ENCODE data around the gene SDCCAG8.
"Not testable (repeated sequence)": the region's sequence is repeated elsewhere in the genome, so short reads cannot be mapped to it uniquely, and the experiment has no call there.

The SDCCAG8 gene

DNA sequence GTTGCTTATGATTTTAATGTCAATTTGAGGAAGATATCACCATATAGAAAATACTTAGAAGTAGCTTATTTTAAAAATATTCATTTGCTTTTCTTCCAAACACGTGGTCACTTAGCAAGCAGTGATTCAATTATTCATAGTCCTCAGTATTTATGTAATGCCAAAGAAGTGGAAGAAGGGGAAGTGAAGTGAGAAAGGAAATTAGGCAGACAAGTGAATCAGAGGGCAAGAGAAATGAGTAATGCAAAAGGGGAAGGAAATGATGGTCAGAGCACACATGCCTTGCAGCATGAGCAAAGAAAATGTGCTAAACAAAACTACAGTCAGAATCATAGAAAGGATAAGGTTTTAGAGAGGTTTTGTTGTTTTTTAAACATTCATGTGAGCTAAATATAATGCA lies 31.8 kb downstream of the SDCCAG8 start:
- no peak for DNase-seq

DNA sequence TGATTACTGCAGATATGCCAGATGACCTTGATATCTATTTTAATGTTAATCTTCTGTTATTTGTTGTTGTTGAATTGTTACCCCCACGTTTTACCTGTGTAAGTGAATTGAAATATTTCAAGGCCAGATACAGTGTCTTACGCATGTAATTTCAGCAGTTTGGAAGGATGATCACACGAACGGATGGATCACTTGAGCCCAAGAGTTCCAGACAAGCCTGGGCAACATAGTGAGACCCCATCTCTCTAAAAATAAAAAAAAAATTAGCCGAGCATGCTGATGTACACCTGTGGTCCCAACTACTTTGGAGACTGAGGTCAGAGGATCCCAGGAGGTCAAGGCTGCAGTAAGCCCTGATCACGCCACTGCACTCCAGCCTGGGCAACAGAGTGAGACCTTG lies 32.2 kb downstream of the SDCCAG8 start:
- DNase-seq: no peak

DNA sequence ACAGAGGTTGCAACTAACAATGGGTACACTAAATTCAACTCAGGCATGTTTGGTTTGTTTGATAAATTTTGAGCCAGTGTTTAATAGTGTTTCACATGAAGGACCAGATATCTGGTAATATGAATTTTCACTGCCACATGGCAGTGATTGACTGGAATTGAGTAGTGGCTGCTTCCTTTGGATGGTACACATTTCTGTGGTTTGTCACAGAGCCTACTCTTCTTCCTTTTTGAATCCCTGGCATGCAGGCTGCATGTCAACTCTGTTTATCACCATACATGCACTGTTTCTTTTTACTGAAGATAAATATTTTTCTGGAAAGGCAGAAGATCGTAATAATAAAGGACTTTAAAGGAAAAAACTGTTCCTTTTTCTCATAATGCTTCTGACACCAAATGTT lies 35.5 kb downstream of the SDCCAG8 start:
- DNase-seq: no peak

DNA sequence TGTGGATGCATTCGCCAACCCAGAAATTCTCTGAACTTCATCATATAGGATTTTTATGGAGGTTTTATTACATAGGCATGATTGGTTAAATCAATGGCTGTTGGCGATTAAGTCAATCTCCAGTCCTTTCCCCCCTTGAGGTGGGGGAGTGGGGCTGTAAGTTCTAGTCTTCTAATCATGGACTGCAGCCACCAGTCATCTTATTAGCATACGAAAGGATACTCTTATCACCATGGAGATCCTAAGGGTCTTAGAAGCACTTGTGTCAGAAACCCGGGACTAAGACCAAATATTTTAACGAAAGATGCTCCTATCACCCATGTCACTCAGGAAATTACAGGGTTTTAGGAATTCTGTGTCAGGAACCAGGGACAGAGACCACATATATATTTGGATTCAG lies 36.3 kb downstream of the SDCCAG8 start:
- DNase-seq: no peak

DNA sequence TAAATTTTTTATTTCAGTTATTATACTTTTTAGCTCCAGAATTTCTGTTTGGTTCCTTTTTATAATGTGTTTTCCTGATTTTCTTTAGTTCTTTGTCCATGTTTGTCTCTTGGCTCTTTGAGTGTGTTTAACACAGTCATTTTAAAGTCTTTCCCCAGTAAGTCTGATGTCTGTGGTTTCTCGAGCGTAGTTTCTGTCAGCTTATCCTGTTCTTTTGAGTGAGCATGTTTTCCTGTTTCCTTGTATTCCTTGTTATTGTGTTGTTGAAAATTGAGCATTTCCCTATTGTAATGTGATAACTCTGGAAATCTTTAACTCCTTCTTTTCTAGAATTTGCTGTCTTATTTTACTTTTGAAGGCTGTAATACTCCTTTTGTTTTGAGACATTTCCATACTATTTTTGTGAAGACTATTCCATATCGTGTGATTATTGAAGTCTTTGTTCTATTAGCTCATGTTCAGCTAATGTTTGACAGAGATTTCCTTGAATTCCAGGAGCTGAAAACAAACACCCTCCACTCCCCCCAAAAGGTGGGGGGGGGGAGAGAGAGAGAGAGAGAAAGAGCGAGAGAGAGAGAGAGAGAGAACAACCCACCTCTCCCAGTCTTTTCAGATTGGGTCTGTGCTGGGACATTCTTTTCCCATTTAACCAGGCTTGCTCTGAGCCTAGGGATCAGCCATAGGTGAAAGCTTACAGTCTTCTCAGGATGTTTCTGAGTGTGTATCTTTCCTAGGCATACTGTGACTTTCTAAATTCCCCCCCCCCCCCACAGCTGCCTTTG lies 38.3 kb downstream of the SDCCAG8 start:
- no peak for DNase-seq

DNA sequence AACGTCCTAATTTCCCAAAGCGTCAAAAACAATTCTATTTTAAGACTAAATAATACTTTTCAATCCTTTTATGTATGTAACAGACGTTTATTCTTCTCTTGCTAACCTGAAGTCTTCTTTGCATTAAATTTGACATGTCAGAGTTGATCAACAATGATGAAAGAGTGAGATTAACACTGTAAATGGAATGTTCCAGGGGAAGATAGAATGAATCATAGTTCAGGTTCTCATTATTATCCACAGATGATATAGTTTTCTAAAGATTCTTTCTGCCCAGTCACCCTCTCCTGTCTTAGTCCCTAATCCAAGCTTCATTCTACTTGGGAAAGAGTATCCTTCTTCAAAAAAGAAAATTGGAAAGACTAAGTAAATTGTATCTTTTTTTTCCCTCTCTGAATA lies 38.9 kb downstream of the SDCCAG8 start:
- DNase-seq: no peak

DNA sequence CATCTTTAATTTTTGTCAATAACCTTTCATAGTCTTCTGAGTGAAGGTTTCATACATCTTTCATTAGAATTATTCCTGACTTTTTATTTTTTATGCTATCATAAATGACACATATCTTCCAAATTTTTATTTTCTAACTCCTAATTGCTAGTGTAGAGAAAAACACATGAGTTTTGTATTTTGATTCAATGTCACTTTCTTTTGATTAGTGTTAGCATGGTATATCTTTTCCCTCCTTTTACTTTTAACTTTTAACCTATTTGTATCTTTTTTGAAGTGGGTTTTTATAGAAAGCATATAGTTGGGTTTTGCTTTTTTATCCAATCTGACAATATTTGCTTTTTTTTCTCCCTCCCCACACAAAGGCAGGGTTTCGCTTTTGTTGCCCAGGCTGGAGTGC lies 43.2 kb downstream of the SDCCAG8 start:
- DNase-seq: no peak

DNA sequence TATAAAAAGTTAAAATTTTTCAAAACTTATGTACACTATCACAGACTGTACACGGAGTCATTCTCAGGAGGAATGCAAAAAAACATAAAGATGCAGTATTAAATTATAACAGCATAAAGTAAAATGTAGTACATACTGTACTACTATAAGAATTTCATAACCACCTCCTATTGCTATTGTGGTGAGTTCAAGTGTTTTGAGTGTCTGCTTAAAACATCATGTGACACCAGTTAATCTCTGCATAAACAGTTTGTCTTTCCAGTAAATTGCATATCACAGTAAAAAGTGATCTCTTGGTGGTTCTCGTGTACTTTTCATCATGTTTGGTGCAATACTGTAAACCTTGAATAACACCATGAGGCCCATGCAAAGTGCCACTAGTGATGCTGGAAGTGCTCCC lies 45.2 kb downstream of the SDCCAG8 start:
- DNase-seq: no peak

DNA sequence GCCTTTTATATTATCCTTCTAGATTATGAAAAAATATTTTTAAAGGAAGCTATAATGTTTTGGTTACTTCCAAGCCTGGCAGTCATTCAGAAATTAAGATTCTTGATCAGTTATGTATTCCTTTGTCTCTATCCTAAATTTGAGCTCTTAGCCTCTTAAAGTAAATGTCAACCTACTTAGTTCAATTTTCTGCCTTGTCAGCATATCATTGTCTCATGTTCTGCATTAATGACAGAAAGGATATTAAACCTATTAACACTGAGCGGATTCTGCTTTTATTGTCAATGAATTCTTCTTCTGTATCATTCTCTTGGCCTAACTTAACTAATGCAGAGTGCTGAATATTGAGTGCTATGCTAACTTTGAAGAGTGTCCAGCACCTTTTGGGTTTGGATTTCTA lies 56.0 kb downstream of the SDCCAG8 start:
- DNase-seq: no peak

DNA sequence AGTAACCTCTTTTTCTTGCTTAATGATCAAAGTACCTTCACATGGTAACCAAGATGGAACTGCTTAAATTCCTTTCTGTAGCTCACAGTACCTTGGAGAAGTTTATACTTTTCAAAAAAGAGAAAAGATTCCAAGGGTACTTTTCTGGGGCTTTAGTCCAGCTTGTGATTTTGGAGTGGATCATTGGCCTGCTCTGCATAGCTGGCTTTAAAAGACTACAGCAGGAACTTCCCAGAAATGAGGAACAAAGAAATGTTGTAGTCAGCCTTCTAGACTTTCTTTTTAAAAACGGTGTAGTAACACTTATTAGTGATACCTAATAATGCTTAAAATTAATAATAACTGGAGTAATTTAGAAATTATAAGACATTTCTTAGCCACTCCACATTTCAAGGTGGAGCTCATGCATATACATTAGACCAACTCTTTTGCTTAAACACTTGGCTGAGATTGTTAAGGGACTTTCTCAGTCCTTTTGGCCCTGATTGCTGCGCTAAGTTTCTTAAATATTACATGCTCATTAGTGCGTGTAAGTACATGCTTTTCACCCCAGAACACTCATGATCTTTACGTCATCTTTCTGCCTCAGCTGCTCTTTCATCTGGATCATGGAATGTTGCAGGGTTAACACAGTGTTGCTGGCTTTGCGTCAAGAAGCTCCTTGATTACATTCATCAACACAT lies 57.3 kb downstream of the SDCCAG8 start:
- no peak for DNase-seq

DNA sequence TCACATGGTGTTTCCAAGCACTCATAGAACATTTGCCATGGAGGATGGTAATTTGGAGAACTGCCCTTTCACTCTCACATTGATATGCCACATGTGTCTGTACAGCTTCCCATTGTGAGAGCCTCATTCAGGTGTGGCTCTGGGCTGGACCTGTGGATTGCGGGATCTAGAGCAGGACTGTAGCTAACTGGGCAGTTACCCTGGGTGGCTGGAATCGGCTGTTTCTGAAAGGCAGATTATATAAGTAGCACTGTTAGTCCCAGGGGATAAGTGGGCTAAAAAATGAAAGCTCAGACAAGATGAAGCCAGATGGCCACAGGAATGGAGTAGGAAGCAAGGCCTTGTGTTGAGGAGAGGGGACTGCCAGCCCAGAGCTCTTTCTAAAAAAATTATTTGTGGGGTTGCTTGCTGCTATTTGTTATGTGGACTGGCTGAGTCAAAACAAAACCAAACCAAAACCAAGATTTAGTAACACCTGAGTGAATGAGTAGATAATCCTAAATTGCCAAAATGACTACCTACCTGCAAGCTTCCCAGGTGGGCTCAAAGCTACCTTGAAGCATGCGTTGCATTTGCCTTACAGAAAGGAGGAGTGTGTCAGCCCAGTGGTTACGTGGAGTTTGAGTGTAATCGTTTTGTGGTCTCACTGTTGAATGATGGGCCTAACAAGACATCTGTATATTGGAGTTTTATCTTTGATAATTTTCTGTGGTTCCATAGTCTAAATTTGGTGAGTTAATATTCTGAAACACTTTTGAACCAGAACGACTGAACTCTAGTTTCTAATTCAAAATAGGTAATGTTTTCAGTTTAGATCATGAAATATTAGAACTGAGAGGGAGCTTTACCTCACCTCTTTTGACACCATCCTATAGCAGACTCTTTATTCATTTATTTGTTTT lies 58.0 kb downstream of the SDCCAG8 start:
- no peak for DNase-seq

DNA sequence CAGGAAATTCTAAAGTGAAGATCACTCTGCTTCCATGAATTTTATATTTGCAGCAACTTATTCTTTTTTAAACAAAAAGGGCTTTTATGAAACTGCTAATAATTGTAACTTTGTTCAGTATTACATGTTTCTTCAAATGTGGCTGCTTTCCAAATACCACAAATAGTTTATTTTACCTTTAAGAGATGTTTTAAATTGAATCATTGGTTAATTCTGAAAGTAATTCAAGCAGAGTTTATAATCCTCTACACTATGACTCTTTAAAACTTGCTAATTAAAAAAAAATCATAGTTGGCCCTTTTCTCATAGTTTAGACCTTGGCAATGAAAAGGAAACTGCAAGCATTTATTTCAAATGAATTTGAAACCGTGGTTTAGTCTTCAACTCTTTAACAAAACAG lies 59.6 kb downstream of the SDCCAG8 start:
- DNase-seq: no peak

DNA sequence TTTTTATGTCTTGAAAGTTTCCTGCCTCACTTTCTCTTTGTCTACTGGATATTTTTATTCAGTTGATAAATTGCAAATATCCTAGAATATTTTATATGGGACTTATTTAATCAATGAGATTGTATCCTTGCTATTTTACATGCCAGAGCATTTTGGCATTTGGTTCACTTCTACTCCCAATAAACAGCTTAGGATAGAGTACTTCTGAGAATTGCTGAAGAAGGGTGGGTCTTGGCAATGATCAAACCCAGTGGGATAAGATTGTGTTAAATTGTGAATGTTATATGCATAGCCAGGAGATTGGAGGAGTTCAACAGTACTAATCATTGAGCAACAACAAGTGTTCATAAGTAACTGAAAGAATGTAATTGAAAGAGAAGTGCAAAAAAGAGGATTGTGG lies 60.1 kb downstream of the SDCCAG8 start:
- DNase-seq: no peak

DNA sequence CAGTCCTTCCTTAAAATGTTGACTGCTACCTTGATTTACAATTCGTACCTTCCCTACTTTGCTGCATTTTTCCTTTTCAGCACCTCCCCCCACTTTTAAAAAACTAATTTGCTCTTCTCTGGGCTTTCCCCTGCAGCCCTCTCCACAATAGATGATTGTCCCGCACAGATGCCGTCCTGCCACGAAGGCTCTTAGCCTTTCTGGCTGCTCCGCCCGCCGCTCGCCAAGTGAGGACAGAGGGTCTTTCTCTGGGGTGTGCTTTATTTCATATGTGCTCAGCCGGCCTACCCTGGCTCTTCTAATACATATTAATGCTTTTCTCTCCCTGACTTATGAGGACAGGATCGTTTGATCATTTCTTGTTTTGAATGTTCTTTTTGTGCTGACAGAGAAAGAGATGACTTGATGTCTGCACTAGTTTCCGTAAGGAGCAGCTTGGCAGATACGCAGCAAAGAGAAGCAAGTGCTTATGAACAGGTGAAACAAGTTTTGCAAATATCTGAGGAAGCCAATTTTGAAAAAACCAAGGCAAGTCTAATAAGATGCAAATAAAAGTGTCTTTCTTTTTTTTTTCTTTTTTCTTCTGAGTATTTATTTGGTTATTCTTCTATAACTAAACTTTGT lies 60.6 kb downstream of the SDCCAG8 start:
- no peak for DNase-seq

DNA sequence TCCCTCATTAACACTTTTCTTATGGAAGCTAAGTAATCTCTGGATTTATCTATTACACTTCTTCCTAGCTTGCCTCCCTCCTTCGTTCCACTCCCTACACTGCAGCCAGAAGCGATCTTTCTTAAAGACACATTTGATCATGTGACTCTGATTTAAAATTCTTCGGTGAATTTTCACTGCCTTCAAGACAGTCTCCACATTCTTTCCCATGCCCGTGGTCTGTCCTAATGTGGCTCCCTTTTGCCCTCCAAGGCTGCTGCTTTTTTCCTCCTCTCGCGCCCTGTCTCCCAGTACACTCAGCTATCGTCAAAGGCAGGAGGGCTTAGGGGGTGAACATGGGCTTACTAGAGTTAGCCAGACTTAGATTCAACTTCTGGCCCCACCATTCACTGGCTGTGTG lies 64.4 kb downstream of the SDCCAG8 start:
- no peak for DNase-seq

DNA sequence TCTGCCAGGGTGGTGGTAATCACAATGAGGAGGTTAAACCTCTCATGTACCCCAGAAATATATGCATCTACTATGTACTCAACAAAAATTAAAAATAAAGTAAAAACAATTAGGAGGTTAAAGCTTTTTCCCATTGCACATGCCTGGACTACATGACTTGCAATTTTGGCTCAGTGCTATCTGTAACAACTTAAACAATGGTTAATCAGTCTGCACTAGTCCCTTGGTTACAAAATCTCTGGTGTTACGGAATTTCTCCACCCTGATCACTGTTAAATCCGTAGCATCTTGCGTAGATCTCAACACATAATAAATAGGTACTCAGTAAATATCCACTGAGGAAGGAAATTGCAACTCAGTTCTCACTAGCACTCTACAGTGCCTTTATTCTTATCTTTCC lies 66.5 kb downstream of the SDCCAG8 start:
- no peak for DNase-seq

DNA sequence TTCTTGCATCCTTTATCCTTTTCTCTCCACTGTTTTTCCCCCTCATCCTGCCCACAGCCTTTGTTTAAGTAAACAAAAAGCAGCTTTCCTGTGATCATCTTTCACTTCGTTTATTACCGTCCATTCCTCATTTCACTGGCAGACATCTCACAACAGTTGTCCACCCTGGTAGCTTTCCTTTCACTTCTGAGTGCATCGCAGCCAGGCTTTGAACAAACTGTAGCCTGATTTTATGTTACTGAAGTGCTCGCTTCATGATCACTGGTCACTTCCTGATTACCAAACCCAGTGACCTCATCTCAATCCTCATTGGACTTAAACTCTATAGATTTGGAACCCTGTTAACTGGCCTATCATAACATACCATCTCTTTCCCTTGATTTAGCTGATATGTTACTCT lies 67.7 kb downstream of the SDCCAG8 start:
- DNase-seq: no peak

DNA sequence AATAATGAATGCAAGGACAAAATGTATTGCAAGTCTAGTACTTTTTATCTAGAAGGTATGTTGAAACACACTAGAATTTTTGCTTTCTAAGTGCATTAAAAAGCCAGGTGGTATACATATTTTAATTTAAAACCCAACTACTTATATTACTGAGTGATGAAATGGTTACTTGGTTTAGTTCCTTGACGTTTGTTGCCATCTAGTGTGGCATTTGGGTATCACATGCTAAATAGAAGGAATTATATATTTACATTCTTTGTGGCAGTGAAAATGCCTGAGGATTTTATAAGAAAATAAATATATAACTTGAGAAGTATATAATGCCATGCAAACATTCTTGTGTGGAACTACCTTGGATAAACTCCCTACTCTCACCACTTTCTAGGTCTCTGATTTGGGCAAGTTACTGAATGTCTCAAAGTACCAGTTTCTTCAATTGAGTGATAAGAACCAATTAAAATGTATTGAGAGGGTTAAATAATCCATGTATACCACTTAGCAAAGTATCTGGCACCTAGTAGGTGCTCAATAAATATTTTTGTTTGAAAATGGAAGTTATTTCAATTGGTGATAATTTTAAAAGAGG lies 69.6 kb downstream of the SDCCAG8 start:
- DNase-seq: peak; percentile 11

DNA sequence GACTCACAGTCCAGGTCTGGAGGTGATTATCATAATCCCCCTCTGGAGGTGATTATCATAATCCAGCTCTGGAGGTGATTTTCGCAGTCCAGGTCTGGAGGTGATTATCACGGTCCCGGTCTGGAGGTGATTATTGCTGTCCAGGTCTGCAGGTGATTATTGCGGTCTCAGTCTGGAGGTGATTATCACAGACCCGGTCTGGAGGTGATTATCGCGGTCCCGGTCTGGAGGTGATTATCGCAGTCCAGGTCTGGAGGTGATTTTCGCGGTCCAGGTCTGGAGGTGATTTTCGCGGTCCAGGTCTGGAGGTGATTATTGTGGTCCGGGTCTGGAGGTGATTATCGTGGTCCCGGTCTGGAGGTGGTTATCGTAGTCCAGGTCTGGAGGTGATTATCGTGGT lies 76.6 kb downstream of the SDCCAG8 start:
- DNase-seq: no peak

DNA sequence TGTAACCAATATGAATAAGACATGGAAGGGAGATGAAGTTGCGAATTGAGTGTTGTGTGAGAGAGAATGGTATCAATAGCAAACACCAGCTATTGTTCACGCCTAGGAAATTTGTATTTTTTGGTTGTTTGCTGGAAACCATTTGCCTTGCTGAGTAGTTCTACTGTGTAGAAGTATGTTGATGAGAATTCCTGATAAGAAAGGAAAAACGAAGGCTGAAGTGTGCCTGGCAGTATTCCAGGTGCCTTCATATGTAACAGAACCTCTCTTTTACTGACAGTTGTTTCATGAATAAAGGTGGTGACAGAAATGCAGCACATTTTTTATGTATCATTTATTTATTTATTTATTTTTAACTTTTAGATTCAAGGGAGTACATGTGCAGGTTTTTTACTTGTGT lies 79.5 kb downstream of the SDCCAG8 start:
- no peak for DNase-seq

DNA sequence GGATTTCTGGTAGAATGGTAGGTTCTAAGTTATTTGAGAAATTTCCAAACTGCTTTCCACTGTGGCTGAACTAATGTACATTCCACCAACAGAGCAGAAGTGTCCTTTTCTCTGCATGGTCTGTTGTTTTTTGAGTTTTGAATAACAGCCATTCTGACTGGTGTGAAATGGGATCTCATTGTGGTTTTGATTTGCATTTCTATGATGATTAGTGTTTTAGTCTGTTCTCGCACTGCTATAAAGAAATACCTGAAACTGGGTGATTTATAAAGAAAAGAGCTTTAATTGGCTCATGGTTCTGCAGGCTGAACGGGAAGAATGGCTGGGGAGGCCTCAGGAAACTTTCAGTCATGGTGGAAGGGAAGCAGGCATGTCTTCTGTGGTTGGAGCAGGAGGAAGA lies 80.3 kb downstream of the SDCCAG8 start:
- DNase-seq: no peak

DNA sequence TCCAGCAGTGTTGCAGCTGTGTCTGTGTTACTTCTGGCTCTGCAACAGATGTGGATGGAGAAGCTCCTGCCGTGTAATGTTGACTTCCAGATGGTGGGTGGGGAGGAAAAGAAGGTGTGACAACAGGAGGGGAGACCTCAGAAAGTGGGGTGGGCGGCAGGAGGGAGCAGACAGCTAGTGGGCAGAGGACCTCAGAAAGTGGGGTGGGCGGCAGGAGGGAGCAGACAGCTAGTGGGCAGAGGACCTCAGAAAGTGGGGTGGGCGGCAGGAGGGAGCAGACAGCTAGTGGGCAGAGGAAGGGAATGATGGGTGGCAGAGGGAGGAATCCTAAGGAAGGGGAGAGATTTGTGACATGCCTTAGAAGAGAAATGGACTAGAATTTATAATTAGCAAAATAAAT lies 83.0 kb downstream of the SDCCAG8 start:
- DNase-seq: not testable (repeated sequence)

DNA sequence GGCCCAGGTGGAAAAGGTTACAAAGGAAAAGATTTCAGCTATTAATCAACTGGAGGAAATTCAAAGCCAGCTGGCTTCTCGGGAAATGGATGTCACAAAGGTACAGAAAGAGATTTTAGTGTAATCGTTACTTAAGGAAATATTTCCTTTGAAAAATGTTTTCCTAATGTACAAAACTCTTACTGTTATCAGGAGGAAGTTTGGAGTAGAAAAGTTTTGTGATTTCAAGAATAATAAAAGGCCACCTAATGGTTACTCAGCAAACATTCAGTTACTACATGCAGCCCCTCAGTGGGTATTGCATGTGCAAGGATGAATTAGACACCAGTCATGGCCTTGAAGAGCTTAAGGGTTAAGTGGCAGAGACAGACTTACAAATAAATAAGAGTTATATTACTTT lies 85.2 kb downstream of the SDCCAG8 start:
- no peak for DNase-seq
